ENCODE data around the gene FAM216B. TPM values are rescaled to one million over a fixed set of nuclear protein-coding genes. Genes with fewer than 3 reads are reported as not detected.

Gene FAM216B
- total RNA-seq, 6 experiments from 2014 or later: not detected

GRCh38 chr13:42741914-42742313 lies 39.5 kb upstream of the FAM216B start:
- DNase-seq: no peak
- H3K36me3 Mint-ChIP-seq (ENCODE audit: low read depth): no peaks in the 10 kb centered on the region
- H3K9me3 Mint-ChIP-seq: no peaks in the 10 kb centered on the region
- H3K4me3 Mint-ChIP-seq: no peak overlapping the region
- TF ChIP-seq CTCF (IDR thresholded peaks at IDR 0.05): no peak
- H3K4me1 Mint-ChIP-seq (ENCODE audit: low read depth): peaks cover 11% of the 10 kb centered on the region
- peaks cover 10% of the 10 kb centered on the region; the same call in 1 of the 2 replicates for H3K27me3 Mint-ChIP-seq (ENCODE audit: insufficient read depth)
- no peak overlapping the region for H3K27ac Mint-ChIP-seq

GRCh38 chr13:42745655-42746054 lies 35.7 kb upstream of the FAM216B start:
- Mint-ChIP-seq H3K36me3 (ENCODE audit: low read depth) (no peaks in the 10 kb centered on the region), H3K27me3 (ENCODE audit: insufficient read depth) (peaks cover 17% of the 10 kb centered on the region), H3K9me3 (no peaks in the 10 kb centered on the region), H3K4me1 (ENCODE audit: low read depth) (peaks cover 27% of the 10 kb centered on the region), H3K4me3 (no peak overlapping the region), H3K27ac (no peak overlapping the region)
- TF ChIP-seq CTCF (IDR thresholded peaks at IDR 0.05): no peak
- no peak for DNase-seq

- peaks cover 27% of the 10 kb centered on the region for H3K4me1 Mint-ChIP-seq (ENCODE audit: low read depth)
- H3K27ac Mint-ChIP-seq: peak overlapping the region; percentile 98
- TF ChIP-seq CTCF (IDR thresholded peaks at IDR 0.05): no peak
- peak overlapping the region; percentile 54 for H3K4me3 Mint-ChIP-seq
- DNase-seq: peak; percentile 60
- H3K27me3 Mint-ChIP-seq (ENCODE audit: insufficient read depth): peaks cover 19% of the 10 kb centered on the region
- no peaks in the 10 kb centered on the region for H3K36me3 Mint-ChIP-seq (ENCODE audit: low read depth)
- no peaks in the 10 kb centered on the region for H3K9me3 Mint-ChIP-seq
Measured at GRCh38 chr13:42746866-42747265, 34.5 kb upstream of the FAM216B start.

- Mint-ChIP-seq H3K27me3 (ENCODE audit: insufficient read depth) (peaks cover 19% of the 10 kb centered on the region), H3K4me3 (peak overlapping the region; percentile 54), H3K4me1 (ENCODE audit: low read depth) (peaks cover 27% of the 10 kb centered on the region), H3K27ac (peak overlapping the region; percentile 98), H3K36me3 (ENCODE audit: low read depth) (no peaks in the 10 kb centered on the region), H3K9me3 (no peaks in the 10 kb centered on the region)
- DNase-seq: peak; percentile 100
- no peak for TF ChIP-seq CTCF (IDR thresholded peaks at IDR 0.05)
Measured at GRCh38 chr13:42747399-42747873, 33.9 kb upstream of the FAM216B start.

GRCh38 chr13:42750794-42751193 lies 30.6 kb upstream of the FAM216B start:
- peaks cover 11% of the 10 kb centered on the region for H3K27me3 Mint-ChIP-seq (ENCODE audit: insufficient read depth)
- H3K36me3 Mint-ChIP-seq (ENCODE audit: low read depth): no peaks in the 10 kb centered on the region
- DNase-seq: no peak
- H3K9me3 Mint-ChIP-seq: no peaks in the 10 kb centered on the region
- H3K4me3 Mint-ChIP-seq: no peak overlapping the region
- H3K27ac Mint-ChIP-seq: no peak overlapping the region
- TF ChIP-seq CTCF (IDR thresholded peaks at IDR 0.05): no peak
- H3K4me1 Mint-ChIP-seq (ENCODE audit: low read depth): peaks cover 27% of the 10 kb centered on the region

- Mint-ChIP-seq H3K27me3 (ENCODE audit: insufficient read depth) (peaks cover 11% of the 10 kb centered on the region), H3K36me3 (ENCODE audit: low read depth) (no peaks in the 10 kb centered on the region), H3K9me3 (no peaks in the 10 kb centered on the region; the same call in 1 of the 2 replicates), H3K4me3 (no peak overlapping the region), H3K4me1 (ENCODE audit: low read depth) (peaks cover 18% of the 10 kb centered on the region), H3K27ac (no peak overlapping the region)
- DNase-seq: no peak
- no peak for TF ChIP-seq CTCF (IDR thresholded peaks at IDR 0.05)
Measured at GRCh38 chr13:42751693-42752092, 29.7 kb upstream of the FAM216B start.

All from HFFc6 (cell line).